GM23338 (cell line): ENCODE measurements around the gene TRIM73. TPM values are rescaled to one million over a fixed set of nuclear protein-coding genes. Genes with fewer than 3 reads are reported as not detected.
"Not testable (repeated sequence)": the region's sequence is repeated elsewhere in the genome, so short reads cannot be mapped to it uniquely, and the experiment has no call there.

ENCODE experiments used
- ATAC-seq: fragments of 200-7000 bp; cut with Tn5 transposase; 3 replicates; pipeline ENCODE4 v1.9.1; 2020
- DNase-seq: peaks from one replicate; pipeline ENCODE4 v3.0.0-alpha.2; 2015; ENCODE audit warnings: low spot score
- H2AFZ ChIP-seq: fragments of 200-600 bp; sonication (generic); 2 replicates; pipeline ENCODE4 v1.8.0; 2016; ENCODE audit warnings: antibody characterized with exemption, mild to moderate bottlenecking, moderate library complexity
- H3F3A ChIP-seq: fragments of 200-600 bp; sonication (generic); replicated peaks from 2 replicates; pipeline ENCODE4 v1.8.0; 2017; ENCODE audit warnings: antibody characterized with exemption, mixed run types, low read depth
- H3K27ac ChIP-seq: fragments of 200-600 bp; sonication (generic); 2 replicates; pipeline ENCODE4 v1.6.1; 2016; ENCODE audit warnings: low read depth
- H3K27me3 ChIP-seq: fragments of 200-600 bp; sonication (generic); 2 replicates; pipeline ENCODE4 v1.8.0; 2016; ENCODE audit warnings: mild to moderate bottlenecking, mixed run types, moderate library complexity; ENCODE audit not compliant: insufficient read depth
- H3K36me3 ChIP-seq: fragments of 200-600 bp; sonication (generic); 2 replicates; pipeline ENCODE4 v1.8.0; 2016; ENCODE audit warnings: mild to moderate bottlenecking; ENCODE audit not compliant: insufficient read depth
- H3K4me1 ChIP-seq: fragments of 200-600 bp; sonication (generic); 2 replicates; pipeline ENCODE4 v1.8.0; 2016; ENCODE audit warnings: mild to moderate bottlenecking, moderate library complexity; ENCODE audit not compliant: insufficient read depth
- H3K4me2 ChIP-seq: fragments of 200-600 bp; sonication (generic); 2 replicates; pipeline ENCODE4 v1.7.1; 2017; ENCODE audit warnings: mixed run types
- H3K4me3 ChIP-seq: fragments of 200-600 bp; sonication (generic); 2 replicates; pipeline ENCODE4 v1.6.1; 2016; ENCODE audit warnings: mixed run types
- H3K79me2 ChIP-seq: fragments of 200-600 bp; sonication (generic); replicated peaks from 2 replicates; pipeline ENCODE4 v1.8.0; 2017; ENCODE audit warnings: mild to moderate bottlenecking; ENCODE audit not compliant: insufficient read depth
- H3K9me2 ChIP-seq: fragments of 200-600 bp; sonication (generic); 2 replicates; pipeline ENCODE4 v1.8.0; 2017; ENCODE audit not compliant: insufficient read depth
- H4K20me1 ChIP-seq: fragments of 200-600 bp; sonication (generic); replicated peaks from 2 replicates; pipeline ENCODE4 v1.8.0; 2017; ENCODE audit warnings: mild to moderate bottlenecking; ENCODE audit not compliant: insufficient read depth
- H3K27ac Mint-ChIP-seq: 2 replicates; pipeline ENCODE4 v1.8.0; 2020; ENCODE audit warnings: inconsistent platforms, mild to moderate bottlenecking, moderate library complexity, mixed read lengths
- H3K27me3 Mint-ChIP-seq: 3 replicates; pipeline ENCODE4 v1.8.0; 2022; ENCODE audit warnings: low read depth, mild to moderate bottlenecking, moderate library complexity, mixed read lengths, inconsistent platforms; ENCODE audit not compliant: insufficient read depth, poor library complexity
- H3K36me3 Mint-ChIP-seq: 3 replicates; pipeline ENCODE4 v1.8.0; 2021; ENCODE audit warnings: low read depth, mild to moderate bottlenecking, inconsistent platforms, moderate library complexity, mixed read lengths
- H3K4me1 Mint-ChIP-seq: 3 replicates; pipeline ENCODE4 v1.8.0; 2020; ENCODE audit warnings: mild to moderate bottlenecking, inconsistent platforms, mixed read lengths
- H3K4me3 Mint-ChIP-seq: 3 replicates; pipeline ENCODE4 v1.8.0; 2021; ENCODE audit warnings: moderate library complexity, mild to moderate bottlenecking, inconsistent platforms, mixed read lengths
- H3K9me3 Mint-ChIP-seq: 3 replicates; pipeline ENCODE4 v1.8.0; 2020; ENCODE audit warnings: moderate library complexity, mild to moderate bottlenecking, inconsistent platforms, mixed read lengths
- POLR2AphosphoS5 ChIP-seq: IDR thresholded peaks from 2 replicates; pipeline ENCODE4 v1.6.1; 2016; ENCODE audit warnings: antibody characterized with exemption, low read depth
- long read RNA-seq: library from polyadenylated mRNA; unstranded; transcript quantifications from one replicate; pipeline ENCODE4 v2.0.0, GENCODE V29; 2020; ENCODE audit not compliant: unreplicated experiment
- polyA plus RNA-seq: library from polyadenylated mRNA; unstranded; fragments of >200 nt; fragmentation: Nextera tagmentation; extraction: Ambion mirVana; gene quantifications from 2 replicates; pipeline ENCODE4 v1.2.1, GENCODE V29; 2016
- total RNA-seq: library from RNA; depleted of rRNA; stranded (reverse); fragments of >200 nt; shearing (Covaris generic); gene quantifications from 2 replicates; pipeline ENCODE4 v1.2.3, GENCODE V29; 2014; rRNA removed

TRIM73 gene
- total RNA-seq (0.31 and 0.54 TPM in 2 replicates), polyA plus RNA-seq (0.96 and 1.2 TPM in 2 replicates)
- long read RNA-seq = 0 reads

DNA sequence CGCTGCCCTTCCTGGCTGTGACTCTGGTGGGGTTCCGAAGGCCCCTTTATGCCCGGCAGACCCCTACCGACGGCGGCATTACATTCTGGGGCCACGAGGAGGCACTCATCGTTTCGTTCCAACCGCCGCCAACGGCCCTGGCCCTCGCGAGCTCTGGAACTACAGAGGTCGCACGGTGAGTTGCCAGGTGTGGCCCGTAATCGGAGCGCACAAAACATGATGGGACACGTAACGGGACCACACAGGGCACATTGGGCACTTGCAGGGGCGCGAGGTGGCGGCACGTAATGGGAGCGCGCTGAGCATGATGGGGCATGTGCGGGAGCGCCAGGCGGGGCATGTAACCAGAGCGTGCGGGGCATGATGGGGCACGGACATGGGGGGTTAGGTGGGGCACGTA, at the start of gene TRIM73:
Gene TRIM73 (plus strand): TSS at position 301 of the 400 bp plus-strand sequence. CDS start 3,305 bp downstream, outside the sequence.
- H3K4me1 ChIP-seq, H3K79me2 ChIP-seq, H2AFZ ChIP-seq, H3K27ac ChIP-seq, H3K36me3 Mint-ChIP-seq, H3K4me3 Mint-ChIP-seq, H3K4me2 ChIP-seq, H4K20me1 ChIP-seq, DNase-seq, H3F3A ChIP-seq, H3K36me3 ChIP-seq, H3K27me3 Mint-ChIP-seq, H3K9me3 Mint-ChIP-seq, H3K4me1 Mint-ChIP-seq, H3K4me3 ChIP-seq, H3K27me3 ChIP-seq, H3K9me2 ChIP-seq, H3K27ac Mint-ChIP-seq: not testable (repeated sequence)
- peak; percentile 4; the same call in 1 of the 3 replicates for ATAC-seq

- not testable (repeated sequence) for H4K20me1 ChIP-seq, H3K27ac ChIP-seq, H3K36me3 Mint-ChIP-seq, H2AFZ ChIP-seq, H3F3A ChIP-seq, H3K9me2 ChIP-seq, H3K4me1 Mint-ChIP-seq, H3K9me3 Mint-ChIP-seq, H3K79me2 ChIP-seq, H3K27me3 ChIP-seq, H3K36me3 ChIP-seq, H3K4me1 ChIP-seq, H3K27me3 Mint-ChIP-seq
- peak; percentile 79 for TF ChIP-seq POLR2AphosphoS5
- Mint-ChIP-seq H3K4me3 (peak overlapping the region; percentile 86), H3K27ac (peak overlapping the region; percentile 96)
- peak overlapping the region; percentile 60; the same call in 1 of the 2 replicates for H3K4me2 ChIP-seq
- peak overlapping the region; percentile 51; the same call in 1 of the 2 replicates for H3K4me3 ChIP-seq
- ATAC-seq (peak; percentile 93), DNase-seq (peak; percentile 57)
Measured at GRCh38 chr7:75358671-75359541, 36.5 kb upstream of the TRIM73 start.

DNA sequence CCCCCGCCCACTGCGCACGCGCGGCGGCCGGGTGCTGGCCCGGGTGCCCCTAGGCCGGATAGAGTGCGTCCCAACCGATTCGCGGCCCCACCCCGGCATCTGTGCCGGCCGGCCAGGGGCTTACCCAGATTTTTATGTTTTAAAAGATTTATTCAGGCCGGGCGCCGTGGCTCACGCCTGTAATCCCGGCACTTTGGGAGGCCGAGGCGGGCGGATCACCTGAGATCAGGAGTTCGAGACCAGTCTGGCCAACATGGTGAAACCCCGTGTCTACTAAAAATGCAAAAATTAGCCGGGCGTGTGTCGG, 35.9 kb upstream of the TRIM73 start:
- H3K9me3 Mint-ChIP-seq, H3F3A ChIP-seq, H3K4me3 Mint-ChIP-seq, DNase-seq, H3K4me2 ChIP-seq, H3K27ac ChIP-seq, H3K9me2 ChIP-seq, ATAC-seq, H3K4me1 ChIP-seq, H3K27me3 ChIP-seq, H3K27ac Mint-ChIP-seq, H3K36me3 ChIP-seq, H2AFZ ChIP-seq, H3K79me2 ChIP-seq, H3K27me3 Mint-ChIP-seq, H3K36me3 Mint-ChIP-seq, H4K20me1 ChIP-seq, H3K4me1 Mint-ChIP-seq: not testable (repeated sequence)
- peak overlapping the region; percentile 51; the same call in 1 of the 2 replicates for H3K4me3 ChIP-seq

- H3K36me3 ChIP-seq, H3K4me1 ChIP-seq, DNase-seq, H3K27me3 Mint-ChIP-seq, H3K27ac ChIP-seq, H3K4me2 ChIP-seq, H2AFZ ChIP-seq, H3K4me3 ChIP-seq, H3K9me2 ChIP-seq, H3K9me3 Mint-ChIP-seq, H3K27me3 ChIP-seq, H3F3A ChIP-seq, H3K4me1 Mint-ChIP-seq, ATAC-seq, H3K27ac Mint-ChIP-seq, H3K79me2 ChIP-seq, H3K36me3 Mint-ChIP-seq, H3K4me3 Mint-ChIP-seq, H4K20me1 ChIP-seq: not testable (repeated sequence)
Measured at GRCh38 chr7:75364079-75364478, 31.4 kb upstream of the TRIM73 start.

DNA sequence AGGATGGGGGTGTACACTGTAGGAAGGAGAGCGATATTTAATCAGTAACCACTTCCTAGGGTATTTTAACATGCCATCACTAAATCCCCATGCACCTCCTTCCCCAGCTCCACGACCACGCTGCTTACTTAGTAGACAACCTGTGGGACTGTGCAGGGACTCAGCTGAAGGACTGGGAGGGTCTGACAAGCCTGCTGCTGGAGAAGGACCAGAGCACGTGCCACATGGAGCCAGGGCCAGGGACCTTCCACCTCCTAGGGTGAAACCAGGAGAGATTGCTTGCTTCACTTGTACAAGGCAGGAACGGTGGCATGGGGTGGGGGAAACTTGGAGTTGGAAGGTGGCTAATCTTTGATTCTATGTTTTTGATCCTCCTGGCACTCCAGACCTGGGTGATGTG, 28.8 kb upstream of the TRIM73 start:
- not testable (repeated sequence) for H3K36me3 Mint-ChIP-seq, DNase-seq, H3K4me3 Mint-ChIP-seq, H3K27me3 ChIP-seq, H3K9me2 ChIP-seq, H3K27ac ChIP-seq, H3K4me1 Mint-ChIP-seq, H3K4me2 ChIP-seq, H3F3A ChIP-seq, H3K27me3 Mint-ChIP-seq, H2AFZ ChIP-seq, H3K79me2 ChIP-seq, H3K4me3 ChIP-seq, H3K36me3 ChIP-seq, H3K4me1 ChIP-seq, H3K27ac Mint-ChIP-seq, ATAC-seq, H3K9me3 Mint-ChIP-seq, H4K20me1 ChIP-seq

DNA sequence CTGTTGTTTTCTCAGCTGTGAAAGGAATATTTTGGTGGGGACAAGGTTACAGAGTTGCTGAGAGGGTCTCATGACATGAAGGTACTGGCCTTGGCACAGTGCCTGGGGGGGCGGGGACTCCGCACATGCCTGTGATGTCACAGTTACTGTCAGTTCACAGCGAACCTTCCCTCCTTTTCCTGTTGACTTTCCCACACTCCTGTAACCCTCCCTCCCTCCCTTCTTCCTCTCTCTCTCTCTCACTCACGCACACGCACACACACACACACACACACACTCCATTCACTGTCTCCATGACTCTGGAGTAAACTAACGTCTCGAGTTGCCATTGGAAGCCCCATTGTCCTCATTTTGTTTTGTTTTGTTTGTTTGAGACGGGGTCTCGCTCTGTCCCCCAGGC, 28.1 kb upstream of the TRIM73 start:
- not testable (repeated sequence) for H3K4me2 ChIP-seq, H3K36me3 Mint-ChIP-seq, H3K27ac ChIP-seq, H3K4me3 ChIP-seq, H3K27me3 ChIP-seq, H3K4me3 Mint-ChIP-seq, H3K9me3 Mint-ChIP-seq, H3K27ac Mint-ChIP-seq, H3K4me1 ChIP-seq, H3K4me1 Mint-ChIP-seq, H3F3A ChIP-seq, ATAC-seq, H2AFZ ChIP-seq, H3K79me2 ChIP-seq, H3K9me2 ChIP-seq, H3K27me3 Mint-ChIP-seq, DNase-seq, H4K20me1 ChIP-seq, H3K36me3 ChIP-seq
